ENCODE measurements around the gene ATAD1.

ATAD1 gene

DNA sequence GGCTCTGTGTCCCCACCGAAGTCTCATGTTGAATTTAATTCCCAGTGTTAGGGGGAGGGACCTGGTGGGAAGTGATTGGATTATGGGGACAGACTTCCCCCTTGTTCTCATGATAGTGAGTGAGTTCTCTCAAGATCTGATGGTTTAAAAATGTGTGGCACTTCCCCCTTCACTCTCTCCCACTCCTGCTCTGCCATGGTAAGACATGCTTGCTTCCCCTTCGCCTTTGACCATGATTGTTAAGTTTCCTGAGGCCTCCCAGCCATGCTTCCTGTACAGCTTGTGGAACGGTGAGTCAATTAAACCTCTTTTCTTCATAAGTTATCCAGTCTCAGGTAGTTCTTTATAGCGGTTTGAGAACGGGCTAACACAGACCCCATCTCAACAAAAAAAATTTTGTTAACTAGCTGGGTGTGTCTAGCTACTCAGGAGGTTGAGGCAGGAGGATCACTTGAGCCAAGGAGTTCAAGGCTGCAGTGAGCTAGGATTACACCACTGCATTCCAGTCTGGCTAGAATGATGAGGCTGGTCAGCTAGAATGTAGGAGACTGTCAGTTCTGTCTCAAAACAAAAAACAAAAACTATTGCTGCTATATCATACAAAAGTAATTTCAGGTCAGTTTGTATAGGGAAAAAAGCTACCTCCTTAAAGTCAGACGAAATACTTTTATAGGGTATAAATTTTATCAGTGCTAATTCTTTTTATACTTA, 57.7 kb downstream of the ATAD1 start:
- TF ChIP-seq, protein P1, sequence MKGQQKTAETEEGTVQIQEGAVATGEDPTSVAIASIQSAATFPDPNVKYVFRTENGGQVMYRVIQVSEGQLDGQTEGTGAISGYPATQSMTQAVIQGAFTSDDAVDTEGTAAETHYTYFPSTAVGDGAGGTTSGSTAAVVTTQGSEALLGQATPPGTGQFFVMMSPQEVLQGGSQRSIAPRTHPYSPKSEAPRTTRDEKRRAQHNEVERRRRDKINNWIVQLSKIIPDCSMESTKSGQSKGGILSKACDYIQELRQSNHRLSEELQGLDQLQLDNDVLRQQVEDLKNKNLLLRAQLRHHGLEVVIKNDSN (IDR thresholded peaks at IDR 0.05), result no peak
- TF ChIP-seq CREB1 (IDR thresholded peaks at IDR 0.05; ENCODE audit: low read depth) (no peak), RAD21 (IDR thresholded peaks at IDR 0.05; ENCODE audit: low read depth) (no peak), TEAD4 (IDR thresholded peaks at IDR 0.05) (no peak), FOXM1 (IDR thresholded peaks at IDR 0.05; ENCODE audit: borderline replicate concordance, low read depth) (no peak), EP300 (IDR thresholded peaks at IDR 0.05; ENCODE audit: borderline replicate concordance) (no peak), NFIC (IDR thresholded peaks at IDR 0.05) (no peak), TAF1 (IDR thresholded peaks at IDR 0.05; ENCODE audit: low read depth) (no peak), TCF12 (IDR thresholded peaks at IDR 0.05; ENCODE audit: low read depth) (no peak), ZBTB7A (IDR thresholded peaks at IDR 0.05; ENCODE audit: low read depth) (no peak), YY1 (IDR thresholded peaks at IDR 0.05; ENCODE audit: low read depth) (no peak), EGR1 (IDR thresholded peaks at IDR 0.05) (no peak)
- TF ChIP-seq, protein P2, sequence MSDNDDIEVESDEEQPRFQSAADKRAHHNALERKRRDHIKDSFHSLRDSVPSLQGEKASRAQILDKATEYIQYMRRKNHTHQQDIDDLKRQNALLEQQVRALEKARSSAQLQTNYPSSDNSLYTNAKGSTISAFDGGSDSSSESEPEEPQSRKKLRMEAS (IDR thresholded peaks at IDR 0.05), result no peak
- TF ChIP-seq, protein P3, sequence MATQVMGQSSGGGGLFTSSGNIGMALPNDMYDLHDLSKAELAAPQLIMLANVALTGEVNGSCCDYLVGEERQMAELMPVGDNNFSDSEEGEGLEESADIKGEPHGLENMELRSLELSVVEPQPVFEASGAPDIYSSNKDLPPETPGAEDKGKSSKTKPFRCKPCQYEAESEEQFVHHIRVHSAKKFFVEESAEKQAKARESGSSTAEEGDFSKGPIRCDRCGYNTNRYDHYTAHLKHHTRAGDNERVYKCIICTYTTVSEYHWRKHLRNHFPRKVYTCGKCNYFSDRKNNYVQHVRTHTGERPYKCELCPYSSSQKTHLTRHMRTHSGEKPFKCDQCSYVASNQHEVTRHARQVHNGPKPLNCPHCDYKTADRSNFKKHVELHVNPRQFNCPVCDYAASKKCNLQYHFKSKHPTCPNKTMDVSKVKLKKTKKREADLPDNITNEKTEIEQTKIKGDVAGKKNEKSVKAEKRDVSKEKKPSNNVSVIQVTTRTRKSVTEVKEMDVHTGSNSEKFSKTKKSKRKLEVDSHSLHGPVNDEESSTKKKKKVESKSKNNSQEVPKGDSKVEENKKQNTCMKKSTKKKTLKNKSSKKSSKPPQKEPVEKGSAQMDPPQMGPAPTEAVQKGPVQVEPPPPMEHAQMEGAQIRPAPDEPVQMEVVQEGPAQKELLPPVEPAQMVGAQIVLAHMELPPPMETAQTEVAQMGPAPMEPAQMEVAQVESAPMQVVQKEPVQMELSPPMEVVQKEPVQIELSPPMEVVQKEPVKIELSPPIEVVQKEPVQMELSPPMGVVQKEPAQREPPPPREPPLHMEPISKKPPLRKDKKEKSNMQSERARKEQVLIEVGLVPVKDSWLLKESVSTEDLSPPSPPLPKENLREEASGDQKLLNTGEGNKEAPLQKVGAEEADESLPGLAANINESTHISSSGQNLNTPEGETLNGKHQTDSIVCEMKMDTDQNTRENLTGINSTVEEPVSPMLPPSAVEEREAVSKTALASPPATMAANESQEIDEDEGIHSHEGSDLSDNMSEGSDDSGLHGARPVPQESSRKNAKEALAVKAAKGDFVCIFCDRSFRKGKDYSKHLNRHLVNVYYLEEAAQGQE (IDR thresholded peaks at IDR 0.05; ENCODE audit: low read depth), result no peak

DNA sequence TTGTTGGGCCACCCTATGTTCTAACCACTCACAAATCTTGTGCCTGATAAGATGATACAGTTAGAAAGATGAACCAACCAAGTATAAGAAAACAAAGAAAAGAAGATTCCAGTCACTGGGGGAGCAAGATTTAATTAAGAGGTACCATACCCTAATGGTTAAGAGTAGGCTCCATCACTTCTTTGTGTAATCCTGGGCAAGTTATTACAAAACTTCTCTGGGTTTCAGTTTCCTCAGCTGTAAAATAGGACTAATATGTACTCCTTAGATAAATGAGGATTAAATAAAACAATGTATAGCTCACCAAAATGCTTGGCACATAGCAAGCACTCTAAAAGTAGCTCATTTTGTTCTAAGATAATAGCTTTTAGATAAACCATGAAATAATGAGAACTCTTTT, 58.5 kb downstream of the ATAD1 start:
- no peak for TF ChIP-seq RAD21 (IDR thresholded peaks at IDR 0.05; ENCODE audit: low read depth)
- TF ChIP-seq, protein P1 (IDR thresholded peaks at IDR 0.05), result no peak
- TF ChIP-seq YY1 (IDR thresholded peaks at IDR 0.05; ENCODE audit: low read depth), result no peak
- no peak for TF ChIP-seq EGR1 (IDR thresholded peaks at IDR 0.05)
- no peak for TF ChIP-seq TCF12 (IDR thresholded peaks at IDR 0.05; ENCODE audit: low read depth)
- no peak for TF ChIP-seq ZBTB7A (IDR thresholded peaks at IDR 0.05; ENCODE audit: low read depth)
- no peak for TF ChIP-seq EP300 (IDR thresholded peaks at IDR 0.05; ENCODE audit: borderline replicate concordance)
- TF ChIP-seq, protein P3 (IDR thresholded peaks at IDR 0.05; ENCODE audit: low read depth), result no peak
- no peak for TF ChIP-seq CREB1 (IDR thresholded peaks at IDR 0.05; ENCODE audit: low read depth)
- no peak for TF ChIP-seq TAF1 (IDR thresholded peaks at IDR 0.05; ENCODE audit: low read depth)
- TF ChIP-seq, protein P2 (IDR thresholded peaks at IDR 0.05), result no peak
- TF ChIP-seq NFIC (IDR thresholded peaks at IDR 0.05), result no peak
- TF ChIP-seq TEAD4 (IDR thresholded peaks at IDR 0.05), result no peak
- no peak for TF ChIP-seq CEBPB (IDR thresholded peaks at IDR 0.05)
- TF ChIP-seq FOXM1 (IDR thresholded peaks at IDR 0.05; ENCODE audit: borderline replicate concordance, low read depth), result no peak

DNA sequence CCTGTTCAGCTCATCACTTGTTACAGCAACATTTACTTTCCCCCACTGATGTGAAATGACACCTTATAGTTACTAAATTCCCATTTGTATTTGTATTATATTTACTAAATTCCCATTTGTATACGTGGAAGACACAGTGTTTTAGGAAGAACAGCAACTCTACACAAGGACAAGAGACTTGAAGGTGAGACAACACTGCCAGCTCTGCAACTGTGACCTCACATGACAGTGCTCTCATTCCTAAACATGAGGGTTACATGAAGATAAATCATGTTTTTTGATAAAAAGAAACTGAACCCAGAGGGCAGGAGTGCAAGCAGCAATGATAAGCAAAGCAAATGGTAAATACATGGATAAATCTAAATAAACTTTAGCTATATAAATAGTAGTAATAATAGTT, 60.3 kb downstream of the ATAD1 start:
- TF ChIP-seq YY1 (IDR thresholded peaks at IDR 0.05; ENCODE audit: low read depth) (no peak), CREB1 (IDR thresholded peaks at IDR 0.05; ENCODE audit: low read depth) (no peak), ZBTB7A (IDR thresholded peaks at IDR 0.05; ENCODE audit: low read depth) (no peak), TEAD4 (IDR thresholded peaks at IDR 0.05) (no peak), TCF12 (IDR thresholded peaks at IDR 0.05; ENCODE audit: low read depth) (no peak), CEBPB (IDR thresholded peaks at IDR 0.05) (no peak), RAD21 (IDR thresholded peaks at IDR 0.05; ENCODE audit: low read depth) (no peak), EGR1 (IDR thresholded peaks at IDR 0.05) (no peak), NFIC (IDR thresholded peaks at IDR 0.05) (no peak), FOXM1 (IDR thresholded peaks at IDR 0.05; ENCODE audit: borderline replicate concordance, low read depth) (no peak), EP300 (IDR thresholded peaks at IDR 0.05; ENCODE audit: borderline replicate concordance) (no peak)
- TF ChIP-seq, protein P1 (IDR thresholded peaks at IDR 0.05), result no peak
- TF ChIP-seq, protein P3 (IDR thresholded peaks at IDR 0.05; ENCODE audit: low read depth), result no peak
- TF ChIP-seq, protein P2 (IDR thresholded peaks at IDR 0.05), result no peak

Data from Ishikawa (cell line).